Upper lobe of left lung (tissue), 6 donors: Measurements from ENCODE around the gene BRMS1. TPM values are rescaled to one million over a fixed set of nuclear protein-coding genes. Genes with fewer than 3 reads are reported as not detected.

Experiments used
- ATAC-seq, 2 donors: fragments of 200-7000 bp; cut with Tn5 transposase; one replicate each; pipeline ENCODE4 v1.9.1; 2022; ENCODE audit warnings: mild to moderate bottlenecking in 2 of 2, moderate library complexity in 2 of 2; ENCODE audit not compliant: low FRiP score in 2 of 2
- DNase-seq, 2 donors: peaks; one replicate each; pipeline ENCODE4 v3.0.0-alpha.2; 2019 to 2020
- H3K27ac ChIP-seq, 4 donors: fragments of 200-600 bp; sonication (generic); one replicate each; pipeline ENCODE4 v1.5.1; 2016 to 2019
- H3K27me3 ChIP-seq, 4 donors: fragments of 200-600 bp; sonication (generic); one replicate each; pipeline ENCODE4 v1.5.1; 2017 to 2019
- H3K36me3 ChIP-seq, 4 donors: fragments of 200-600 bp; sonication (generic); one replicate each; pipeline ENCODE4 v1.5.1; 2016 to 2019
- H3K4me1 ChIP-seq, 4 donors: fragments of 200-600 bp; sonication (generic); one replicate each; pipeline ENCODE4 v1.5.1; 2018 to 2019
- H3K4me3 ChIP-seq, 4 donors: fragments of 200-600 bp; sonication (generic); one replicate each; pipeline ENCODE4 v1.5.1; 2017 to 2019; ENCODE audit warnings: mild to moderate bottlenecking in 2 of 4, moderate library complexity in 1 of 4
- H3K9me3 ChIP-seq, 4 donors: fragments of 200-600 bp; sonication (generic); one replicate each; pipeline ENCODE4 v1.5.1; 2018 to 2019
- CTCF ChIP-seq, 6 experiments: fragments of 450-650 bp in 4 of 6; fragments of 200-600 bp in 2 of 6; sonication (generic) in 2 of 6; IDR thresholded peaks; one replicate each; pipeline ENCODE4 v1.5.1; 2016 to 2019; ENCODE audit warnings: antibody characterized with exemption in 6 of 6
- EP300 ChIP-seq, 4 donors: sonication (generic); formaldehyde crosslinking; IDR thresholded peaks; one replicate each; pipeline ENCODE4 v1.5.1; 2017; ENCODE audit warnings: antibody characterized with exemption in 4 of 4, control low read depth in 2 of 4
- POLR2A ChIP-seq, 4 donors: fragments of 450-650 bp; IDR thresholded peaks; one replicate each; pipeline ENCODE4 v1.5.1; 2016 to 2017; ENCODE audit warnings: antibody characterized with exemption in 4 of 4, mild to moderate bottlenecking in 2 of 4
- POLR2AphosphoS5 ChIP-seq, 2 donors: sonication (generic); formaldehyde crosslinking; IDR thresholded peaks; one replicate each; pipeline ENCODE4 v1.5.1; 2017; ENCODE audit warnings: antibody characterized with exemption in 2 of 2
- WGBS, 2 donors: methylation state at CpG; one replicate each; pipeline ENCODE4 v1.1.5; 2017 to 2018; 5-methylcytosine and 5-hydroxymethylcytosine counted together
- total RNA-seq, 6 donors: library from RNA; depleted of rRNA in 4 of 6; stranded (reverse); fragments of >200 nt in 4 of 6; gene quantifications; one replicate each; pipeline versions ENCODE4 v1.1.0 to v1.2.1, GENCODE V29; 2016 to 2021
- donor health status: DM: no; HTN: no; CAD: no; lungs with moderate emphysema.
- donor health status: DM: no; HTN: yes; CAD: no; lungs with severe emphysema.

BRMS1 gene
- total RNA-seq, 6 donors from 2014 or later: 34.8 to 63.8 (median 37.1) TPM

- H3K27ac ChIP-seq: no peak overlapping the region
- peaks cover 0 to 39% (median 15%) of the 10 kb centered on the region in 4 donors for H3K36me3 ChIP-seq
- no peaks in the 10 kb centered on the region for H3K9me3 ChIP-seq
- WGBS, 2 donors: 78 to 83% methylated on average over 14 to 18 of the region's 18 CpGs
- no peaks in the 10 kb centered on the region for H3K27me3 ChIP-seq
- TF ChIP-seq POLR2A (IDR thresholded peaks at IDR 0.05) (no peak), CTCF (IDR thresholded peaks at IDR 0.05) (no peak), EP300 (IDR thresholded peaks at IDR 0.05) (no peak), POLR2AphosphoS5 (IDR thresholded peaks at IDR 0.05) (no peak)
- ATAC-seq (no peak), DNase-seq (peak in 1 of 2 donors; percentile 58)
- peaks cover 34 to 49% (median 43%) of the 10 kb centered on the region in 4 donors for H3K4me1 ChIP-seq
- no peak overlapping the region for H3K4me3 ChIP-seq
Measured at GRCh38 chr11:66332371-66333219, 12.3 kb downstream of the BRMS1 start.

- Histone ChIP-seq H3K4me1 (peaks cover 38 to 49% (median 46%) of the 10 kb centered on the region in 4 donors), H3K36me3 (peaks cover 0 to 32% (median 10%) of the 10 kb centered on the region in 4 donors), H3K9me3 (no peaks in the 10 kb centered on the region), H3K27me3 (no peaks in the 10 kb centered on the region), H3K4me3 (no peak overlapping the region), H3K27ac (no peak overlapping the region)
- ATAC-seq (no peak), DNase-seq (peak in 1 of 2 donors; percentile 18)
- WGBS, 2 donors: 89 to 90% methylated on average over 7 to 12 of the region's 12 CpGs
- TF ChIP-seq CTCF (IDR thresholded peaks at IDR 0.05): no peak
- TF ChIP-seq POLR2AphosphoS5 (IDR thresholded peaks at IDR 0.05): no peak
- no peak for TF ChIP-seq EP300 (IDR thresholded peaks at IDR 0.05)
- no peak for TF ChIP-seq POLR2A (IDR thresholded peaks at IDR 0.05)
Measured at GRCh38 chr11:66331542-66332370, 13.1 kb downstream of the BRMS1 start.

GRCh38 chr11:66330931-66331330, 14.0 kb downstream of the BRMS1 start:
- peak in 1 of 2 donors; percentile 71 for DNase-seq
- no peak overlapping the region for H3K4me3 ChIP-seq

GRCh38 chr11:66329165-66329673, 15.7 kb downstream of the BRMS1 start:
- Histone ChIP-seq H3K36me3 (peaks cover 0 to 26% (median 9%) of the 10 kb centered on the region in 4 donors), H3K4me3 (no peak overlapping the region), H3K4me1 (peaks cover 25 to 32% (median 27%) of the 10 kb centered on the region in 4 donors), H3K27me3 (no peaks in the 10 kb centered on the region), H3K9me3 (no peaks in the 10 kb centered on the region), H3K27ac (peak overlapping the region in 2 of 4 donors; percentile 21 to 78)
- no peak for DNase-seq
- WGBS, 2 donors: 87 to 90% methylated on average over 3 of the region's 3 CpGs
- no peak for TF ChIP-seq CTCF (IDR thresholded peaks at IDR 0.05)
- TF ChIP-seq POLR2AphosphoS5 (IDR thresholded peaks at IDR 0.05): no peak
- no peak for TF ChIP-seq EP300 (IDR thresholded peaks at IDR 0.05)
- TF ChIP-seq POLR2A (IDR thresholded peaks at IDR 0.05): no peak
- ATAC-seq: no peak

More at GRCh38 chr11:66330931-66331330, 14.0 kb downstream of the BRMS1 start:
- H3K27ac ChIP-seq: no peak overlapping the region
- ATAC-seq: no peak
- no peaks in the 10 kb centered on the region for H3K27me3 ChIP-seq
- H3K4me1 ChIP-seq: peaks cover 37 to 48% (median 41%) of the 10 kb centered on the region in 4 donors
- H3K36me3 ChIP-seq: peaks cover 0 to 32% (median 10%) of the 10 kb centered on the region in 4 donors
- H3K9me3 ChIP-seq: no peaks in the 10 kb centered on the region
- TF ChIP-seq POLR2A (IDR thresholded peaks at IDR 0.05) (no peak), EP300 (IDR thresholded peaks at IDR 0.05) (no peak), POLR2AphosphoS5 (IDR thresholded peaks at IDR 0.05) (no peak), CTCF (IDR thresholded peaks at IDR 0.05) (no peak)
- 75 to 100% methylated on average over 3 to 10 of the region's 10 CpGs for WGBS, 2 donors
